HepG2 (cell line): ENCODE results near the gene MTHFS. TPM values are rescaled to one million over a fixed set of nuclear protein-coding genes. Genes with fewer than 3 reads are reported as not detected.

Source experiments
- AKAP8 ChIP-seq: sonication (generic); formaldehyde crosslinking; IDR thresholded peaks from 2 replicates; pipeline ENCODE4 v1.5.1; 2020; ENCODE audit warnings: mild to moderate bottlenecking, missing genetic modification reagents
- ATF7-NPFF ChIP-seq: sonication (generic); formaldehyde crosslinking; IDR thresholded peaks from 2 replicates; pipeline ENCODE4 v1.8.1; 2023; ENCODE audit warnings: mild to moderate bottlenecking, low read depth, missing genetic modification reagents, moderate library complexity
- CEBPG ChIP-seq: IDR thresholded peaks from 2 replicates; pipeline ENCODE4 v1.6.1; 2016
- CREB1 ChIP-seq, 2 experiments: fragments of 450-650 bp in 1 of 2; IDR thresholded peaks; 2 replicates each; pipeline ENCODE4 v1.6.1; 2016 to 2017; ENCODE audit warnings: control low read depth in 1 of 2, mild to moderate bottlenecking in 1 of 2, missing compliant biosample characterization in 1 of 2, missing genetic modification characterization in 1 of 2
- DPF2 ChIP-seq: sonication (generic); formaldehyde crosslinking; IDR thresholded peaks from 2 replicates; pipeline ENCODE4 v1.4.0; 2020; ENCODE audit warnings: mild to moderate bottlenecking, low read depth, missing genetic modification reagents, borderline replicate concordance
- GABPB1 ChIP-seq: IDR thresholded peaks from 2 replicates; pipeline ENCODE4 v1.6.1; 2016; ENCODE audit warnings: mild to moderate bottlenecking, missing genetic modification reagents, moderate library complexity, missing compliant biosample characterization
- HNRNPL ChIP-seq: fragments of 200-400 bp; formaldehyde crosslinking; IDR thresholded peaks from 2 replicates; pipeline ENCODE4 v1.6.1; 2017; ENCODE audit warnings: mild to moderate bottlenecking, low read depth, low read length
- NCOA1 ChIP-seq: sonication (generic); formaldehyde crosslinking; IDR thresholded peaks from 2 replicates; pipeline ENCODE4 v1.9.0; 2021; ENCODE audit warnings: missing genetic modification reagents
- SNAI1 ChIP-seq: sonication (generic); formaldehyde crosslinking; IDR thresholded peaks from 2 replicates; pipeline ENCODE4 v1.5.0; 2020; ENCODE audit warnings: mild to moderate bottlenecking, missing genetic modification reagents, borderline replicate concordance
- SRSF4 ChIP-seq: fragments of 200-400 bp; formaldehyde crosslinking; IDR thresholded peaks from one replicate; pipeline ENCODE4 v1.6.1; 2018; ENCODE audit warnings: mild to moderate bottlenecking, low read depth, low read length, moderate library complexity; ENCODE audit not compliant: poor library complexity, severe bottlenecking
- THYN1 ChIP-seq: sonication (generic); formaldehyde crosslinking; IDR thresholded peaks from 2 replicates; pipeline ENCODE4 v1.8.1; 2023; ENCODE audit warnings: low read depth, mild to moderate bottlenecking, moderate library complexity, missing genetic modification reagents, borderline replicate concordance
- TOE1 ChIP-seq: sonication (generic); formaldehyde crosslinking; IDR thresholded peaks from 2 replicates; pipeline ENCODE4 v1.4.0; 2020; ENCODE audit warnings: mild to moderate bottlenecking, missing genetic modification reagents
- TSC22D2 ChIP-seq: sonication (generic); formaldehyde crosslinking; IDR thresholded peaks from 2 replicates; pipeline ENCODE4 v1.5.1; 2020; ENCODE audit warnings: missing genetic modification reagents, mild to moderate bottlenecking, borderline replicate concordance
- YEATS2 ChIP-seq: sonication (generic); formaldehyde crosslinking; IDR thresholded peaks from 2 replicates; pipeline ENCODE4 v1.4.0; 2020; ENCODE audit warnings: missing genetic modification reagents, borderline replicate concordance
- ZNF160 ChIP-seq: sonication (generic); formaldehyde crosslinking; IDR thresholded peaks from 2 replicates; pipeline ENCODE4 v1.8.0; 2022; ENCODE audit warnings: mild to moderate bottlenecking, inconsistent platforms, missing genetic modification reagents
- ZNF343 ChIP-seq: sonication (generic); formaldehyde crosslinking; IDR thresholded peaks from 2 replicates; pipeline ENCODE4 v1.4.0; 2020; ENCODE audit warnings: mild to moderate bottlenecking, missing genetic modification reagents
- polyA plus RNA-seq, 8 experiments: library from polyadenylated mRNA; depleted of rRNA in 3 of 8; stranded (reverse) in 7 of 8; unstranded in 1 of 8; fragments of >200 nt; fragmentation: Illumina TruSeq in 4 of 8; extraction: Trizol in 4 of 8; gene quantifications; 2 replicates each; pipeline versions ENCODE4 v1.2.1 to v1.2.3, GENCODE V29; 2011 to 2016; ENCODE audit warnings: low read depth in 4 of 8, missing spikeins in 1 of 8, mixed read lengths in 1 of 8; ENCODE audit not compliant: insufficient read depth in 1 of 8
- total RNA-seq, 5 experiments: library from RNA; depleted of rRNA; stranded (reverse); fragments of >200 nt; fragmentation: Illumina TruSeq; extraction: Trizol; gene quantifications; 2 replicates each; pipeline ENCODE4 v1.2.3, GENCODE V29; 2016; ENCODE audit warnings: low read depth in 1 of 5
- TF ChIP-seq, protein P1 (sequence below): IDR thresholded peaks from 2 replicates; pipeline ENCODE4 v1.6.1; 2016; ENCODE audit warnings: control low read depth
- TF ChIP-seq, protein P2 (sequence below): sonication (generic); formaldehyde crosslinking; IDR thresholded peaks from 2 replicates; pipeline ENCODE4 v1.4.0; 2020; ENCODE audit warnings: missing genetic modification reagents
- TF ChIP-seq, protein P3 (sequence below): sonication (generic); formaldehyde crosslinking; IDR thresholded peaks from 2 replicates; pipeline ENCODE4 v1.4.0; 2020; ENCODE audit warnings: missing genetic modification reagents, borderline replicate concordance
- TF ChIP-seq, protein P4 (sequence below): sonication (generic); formaldehyde crosslinking; IDR thresholded peaks from 2 replicates; pipeline ENCODE4 v1.5.0; 2020; ENCODE audit warnings: missing genetic modification reagents, mild to moderate bottlenecking, borderline replicate concordance
- TF ChIP-seq, protein P5 (sequence below): sonication (generic); formaldehyde crosslinking; IDR thresholded peaks from 2 replicates; pipeline ENCODE4 v1.5.1; 2020; ENCODE audit warnings: missing genetic modification reagents, mild to moderate bottlenecking, borderline replicate concordance

MTHFS gene
- total and polyA plus RNA-seq, 2 of the 13 experiments (the other 11 are each of a cell fraction or from before 2014, with no cell fraction given): 37.0 to 49.7 TPM

DNA sequence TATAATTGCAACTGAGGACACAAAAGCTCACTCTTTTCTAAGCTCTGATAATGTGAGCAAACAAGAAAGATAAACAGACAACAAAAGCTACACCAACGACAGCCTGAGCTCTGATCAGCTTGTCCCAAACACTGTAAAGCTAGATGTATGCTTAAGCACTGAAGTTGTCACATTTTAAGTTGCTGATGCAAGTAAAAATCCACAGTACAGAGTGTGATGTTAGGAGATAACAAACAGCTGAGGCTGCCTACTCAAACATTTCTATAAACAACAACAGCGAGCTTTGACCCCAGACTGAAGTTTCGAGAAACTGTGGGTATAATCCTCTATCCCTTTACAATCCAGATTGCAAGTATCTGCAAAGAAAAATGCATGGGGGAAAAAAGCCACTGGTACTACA lies 10.7 kb downstream of the MTHFS start (continued):
- TF ChIP-seq, protein P1, sequence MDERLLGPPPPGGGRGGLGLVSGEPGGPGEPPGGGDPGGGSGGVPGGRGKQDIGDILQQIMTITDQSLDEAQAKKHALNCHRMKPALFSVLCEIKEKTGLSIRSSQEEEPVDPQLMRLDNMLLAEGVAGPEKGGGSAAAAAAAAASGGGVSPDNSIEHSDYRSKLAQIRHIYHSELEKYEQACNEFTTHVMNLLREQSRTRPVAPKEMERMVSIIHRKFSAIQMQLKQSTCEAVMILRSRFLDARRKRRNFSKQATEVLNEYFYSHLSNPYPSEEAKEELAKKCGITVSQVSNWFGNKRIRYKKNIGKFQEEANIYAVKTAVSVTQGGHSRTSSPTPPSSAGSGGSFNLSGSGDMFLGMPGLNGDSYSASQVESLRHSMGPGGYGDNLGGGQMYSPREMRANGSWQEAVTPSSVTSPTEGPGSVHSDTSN (CRISPR knock-in tag): no peak
- TF ChIP-seq AKAP8 (CRISPR knock-in tag) (no peak), TSC22D2 (CRISPR knock-in tag) (no peak), ZNF160 (CRISPR knock-in tag) (no peak), CREB1 (IDR thresholded peaks at IDR 0.05) (0 out of 2 replicates have a peak, but pooled peaks have one; percentile 43), CREB1 (CRISPR knock-in tag; IDR thresholded peaks at IDR 0.05) (no peak), ZNF343 (CRISPR knock-in tag) (no peak), THYN1 (CRISPR knock-in tag) (no peak), ATF7-NPFF (CRISPR knock-in tag) (no peak), CEBPG (CRISPR knock-in tag) (peak; percentile 74), NCOA1 (CRISPR knock-in tag) (no peak), SRSF4 (no peak), YEATS2 (CRISPR knock-in tag) (no peak), HNRNPL (no peak), SNAI1 (no peak), DPF2 (CRISPR knock-in tag) (peak; percentile 55; the same call in 1 of the 2 replicates), GABPB1 (CRISPR knock-in tag) (no peak), TOE1 (CRISPR knock-in tag) (no peak)
- TF ChIP-seq, protein P2, sequence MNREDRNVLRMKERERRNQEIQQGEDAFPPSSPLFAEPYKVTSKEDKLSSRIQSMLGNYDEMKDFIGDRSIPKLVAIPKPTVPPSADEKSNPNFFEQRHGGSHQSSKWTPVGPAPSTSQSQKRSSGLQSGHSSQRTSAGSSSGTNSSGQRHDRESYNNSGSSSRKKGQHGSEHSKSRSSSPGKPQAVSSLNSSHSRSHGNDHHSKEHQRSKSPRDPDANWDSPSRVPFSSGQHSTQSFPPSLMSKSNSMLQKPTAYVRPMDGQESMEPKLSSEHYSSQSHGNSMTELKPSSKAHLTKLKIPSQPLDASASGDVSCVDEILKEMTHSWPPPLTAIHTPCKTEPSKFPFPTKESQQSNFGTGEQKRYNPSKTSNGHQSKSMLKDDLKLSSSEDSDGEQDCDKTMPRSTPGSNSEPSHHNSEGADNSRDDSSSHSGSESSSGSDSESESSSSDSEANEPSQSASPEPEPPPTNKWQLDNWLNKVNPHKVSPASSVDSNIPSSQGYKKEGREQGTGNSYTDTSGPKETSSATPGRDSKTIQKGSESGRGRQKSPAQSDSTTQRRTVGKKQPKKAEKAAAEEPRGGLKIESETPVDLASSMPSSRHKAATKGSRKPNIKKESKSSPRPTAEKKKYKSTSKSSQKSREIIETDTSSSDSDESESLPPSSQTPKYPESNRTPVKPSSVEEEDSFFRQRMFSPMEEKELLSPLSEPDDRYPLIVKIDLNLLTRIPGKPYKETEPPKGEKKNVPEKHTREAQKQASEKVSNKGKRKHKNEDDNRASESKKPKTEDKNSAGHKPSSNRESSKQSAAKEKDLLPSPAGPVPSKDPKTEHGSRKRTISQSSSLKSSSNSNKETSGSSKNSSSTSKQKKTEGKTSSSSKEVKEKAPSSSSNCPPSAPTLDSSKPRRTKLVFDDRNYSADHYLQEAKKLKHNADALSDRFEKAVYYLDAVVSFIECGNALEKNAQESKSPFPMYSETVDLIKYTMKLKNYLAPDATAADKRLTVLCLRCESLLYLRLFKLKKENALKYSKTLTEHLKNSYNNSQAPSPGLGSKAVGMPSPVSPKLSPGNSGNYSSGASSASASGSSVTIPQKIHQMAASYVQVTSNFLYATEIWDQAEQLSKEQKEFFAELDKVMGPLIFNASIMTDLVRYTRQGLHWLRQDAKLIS: no peak
- TF ChIP-seq, protein P3, sequence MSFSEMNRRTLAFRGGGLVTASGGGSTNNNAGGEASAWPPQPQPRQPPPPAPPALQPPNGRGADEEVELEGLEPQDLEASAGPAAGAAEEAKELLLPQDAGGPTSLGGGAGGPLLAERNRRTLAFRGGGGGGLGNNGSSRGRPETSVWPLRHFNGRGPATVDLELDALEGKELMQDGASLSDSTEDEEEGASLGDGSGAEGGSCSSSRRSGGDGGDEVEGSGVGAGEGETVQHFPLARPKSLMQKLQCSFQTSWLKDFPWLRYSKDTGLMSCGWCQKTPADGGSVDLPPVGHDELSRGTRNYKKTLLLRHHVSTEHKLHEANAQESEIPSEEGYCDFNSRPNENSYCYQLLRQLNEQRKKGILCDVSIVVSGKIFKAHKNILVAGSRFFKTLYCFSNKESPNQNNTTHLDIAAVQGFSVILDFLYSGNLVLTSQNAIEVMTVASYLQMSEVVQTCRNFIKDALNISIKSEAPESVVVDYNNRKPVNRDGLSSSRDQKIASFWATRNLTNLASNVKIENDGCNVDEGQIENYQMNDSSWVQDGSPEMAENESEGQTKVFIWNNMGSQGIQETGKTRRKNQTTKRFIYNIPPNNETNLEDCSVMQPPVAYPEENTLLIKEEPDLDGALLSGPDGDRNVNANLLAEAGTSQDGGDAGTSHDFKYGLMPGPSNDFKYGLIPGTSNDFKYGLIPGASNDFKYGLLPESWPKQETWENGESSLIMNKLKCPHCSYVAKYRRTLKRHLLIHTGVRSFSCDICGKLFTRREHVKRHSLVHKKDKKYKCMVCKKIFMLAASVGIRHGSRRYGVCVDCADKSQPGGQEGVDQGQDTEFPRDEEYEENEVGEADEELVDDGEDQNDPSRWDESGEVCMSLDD: no peak
- TF ChIP-seq, protein P4, sequence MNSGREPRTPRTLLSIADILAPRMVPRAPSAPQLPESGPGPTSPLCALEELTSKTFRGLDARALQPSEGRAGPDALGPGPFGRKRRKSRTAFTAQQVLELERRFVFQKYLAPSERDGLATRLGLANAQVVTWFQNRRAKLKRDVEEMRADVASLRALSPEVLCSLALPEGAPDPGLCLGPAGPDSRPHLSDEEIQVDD (CRISPR knock-in tag): no peak
- TF ChIP-seq, protein P5, sequence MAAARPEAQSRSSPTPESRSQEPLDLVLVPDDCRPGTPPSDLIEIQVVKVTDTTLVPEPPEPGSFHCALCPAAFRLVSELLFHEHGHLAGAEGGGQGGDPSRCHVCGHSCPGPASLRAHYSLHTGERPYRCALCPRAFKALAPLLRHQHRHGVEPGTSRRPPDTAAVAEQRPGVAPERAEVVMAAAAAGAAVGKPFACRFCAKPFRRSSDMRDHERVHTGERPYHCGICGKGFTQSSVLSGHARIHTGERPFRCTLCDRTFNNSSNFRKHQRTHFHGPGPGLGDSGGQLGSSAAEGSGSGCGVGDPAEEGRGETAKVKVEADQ (CRISPR knock-in tag): no peak
